Measurements from ENCODE around the gene SLC43A3.

The SLC43A3 gene

DNA sequence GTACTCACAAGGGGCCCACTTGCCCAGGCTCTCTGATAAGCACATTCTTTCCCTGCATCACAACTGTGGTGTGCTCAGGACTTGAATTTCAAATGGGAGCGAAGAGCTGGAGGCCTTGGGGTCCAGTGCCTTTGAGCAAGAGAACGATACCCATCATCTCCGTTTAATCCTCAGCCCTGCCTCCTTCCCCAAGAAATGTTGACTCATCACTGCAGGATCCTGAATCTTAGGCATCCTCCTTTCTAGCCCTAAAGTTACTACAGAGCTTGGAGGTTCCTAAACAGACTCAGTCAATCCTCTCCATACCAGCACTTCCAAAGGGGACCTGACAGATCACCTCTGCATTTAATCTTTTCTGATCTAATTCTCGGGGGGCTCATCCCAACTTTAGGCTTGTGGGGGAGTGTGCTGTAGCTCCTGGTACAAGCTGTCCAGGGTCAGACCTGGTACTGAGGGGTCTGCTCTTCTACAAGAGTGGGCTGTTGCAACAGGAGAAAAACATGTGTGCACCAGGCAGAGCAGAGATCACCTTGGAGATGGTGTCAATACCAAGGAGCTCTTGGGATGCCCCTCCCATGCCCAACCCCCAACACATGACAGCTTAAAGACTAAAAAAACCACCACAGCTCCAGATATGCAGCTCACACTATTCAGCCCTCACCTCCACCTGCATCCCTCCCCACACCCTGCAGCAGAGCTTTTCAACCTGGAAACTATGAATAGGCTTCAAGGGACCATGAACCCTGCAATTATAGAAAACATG lies 32.5 kb downstream of the SLC43A3 start:
- no peak overlapping the region for H3K4me3 ChIP-seq (ENCODE audit: low read depth, low read length)
- peaks cover 63% of the 10 kb centered on the region for H3K27me3 ChIP-seq (ENCODE audit: insufficient read depth, low read depth, severe bottlenecking)
- no peak overlapping the region for H3K27ac ChIP-seq
- no peaks in the 10 kb centered on the region for H3K36me3 ChIP-seq
- no peak for DNase-seq
- TF ChIP-seq, protein P1, sequence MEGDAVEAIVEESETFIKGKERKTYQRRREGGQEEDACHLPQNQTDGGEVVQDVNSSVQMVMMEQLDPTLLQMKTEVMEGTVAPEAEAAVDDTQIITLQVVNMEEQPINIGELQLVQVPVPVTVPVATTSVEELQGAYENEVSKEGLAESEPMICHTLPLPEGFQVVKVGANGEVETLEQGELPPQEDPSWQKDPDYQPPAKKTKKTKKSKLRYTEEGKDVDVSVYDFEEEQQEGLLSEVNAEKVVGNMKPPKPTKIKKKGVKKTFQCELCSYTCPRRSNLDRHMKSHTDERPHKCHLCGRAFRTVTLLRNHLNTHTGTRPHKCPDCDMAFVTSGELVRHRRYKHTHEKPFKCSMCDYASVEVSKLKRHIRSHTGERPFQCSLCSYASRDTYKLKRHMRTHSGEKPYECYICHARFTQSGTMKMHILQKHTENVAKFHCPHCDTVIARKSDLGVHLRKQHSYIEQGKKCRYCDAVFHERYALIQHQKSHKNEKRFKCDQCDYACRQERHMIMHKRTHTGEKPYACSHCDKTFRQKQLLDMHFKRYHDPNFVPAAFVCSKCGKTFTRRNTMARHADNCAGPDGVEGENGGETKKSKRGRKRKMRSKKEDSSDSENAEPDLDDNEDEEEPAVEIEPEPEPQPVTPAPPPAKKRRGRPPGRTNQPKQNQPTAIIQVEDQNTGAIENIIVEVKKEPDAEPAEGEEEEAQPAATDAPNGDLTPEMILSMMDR (IDR thresholded peaks at IDR 0.05; ENCODE audit: low read depth, low read length): no peak
- H3K9me3 ChIP-seq (ENCODE audit: severe bottlenecking): no peaks in the 10 kb centered on the region

DNA sequence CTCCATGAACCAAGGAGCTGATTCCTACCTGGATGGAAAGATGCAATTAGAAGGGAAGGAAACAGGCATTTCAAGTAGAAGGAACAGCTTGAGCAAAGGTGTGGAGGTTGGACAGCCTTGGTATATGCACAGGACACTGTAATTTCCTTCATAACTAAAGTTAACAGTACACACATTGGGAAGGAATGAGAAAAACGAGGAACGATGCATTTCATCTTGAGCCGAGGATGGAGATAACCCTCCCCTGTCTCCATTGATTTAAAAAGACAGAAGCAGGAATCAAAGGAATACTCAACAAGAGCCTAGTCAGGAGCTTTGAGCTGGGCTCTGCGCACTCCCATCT lies 34.2 kb downstream of the SLC43A3 start:
- H3K4me3 ChIP-seq (ENCODE audit: low read depth, low read length): no peak overlapping the region
- H3K36me3 ChIP-seq: no peaks in the 10 kb centered on the region
- peaks cover 55% of the 10 kb centered on the region for H3K27me3 ChIP-seq (ENCODE audit: insufficient read depth, low read depth, severe bottlenecking)
- TF ChIP-seq, protein P1 (IDR thresholded peaks at IDR 0.05; ENCODE audit: low read depth, low read length): no peak
- DNase-seq: no peak
- no peaks in the 10 kb centered on the region for H3K9me3 ChIP-seq (ENCODE audit: severe bottlenecking)
- H3K27ac ChIP-seq: no peak overlapping the region

DNA sequence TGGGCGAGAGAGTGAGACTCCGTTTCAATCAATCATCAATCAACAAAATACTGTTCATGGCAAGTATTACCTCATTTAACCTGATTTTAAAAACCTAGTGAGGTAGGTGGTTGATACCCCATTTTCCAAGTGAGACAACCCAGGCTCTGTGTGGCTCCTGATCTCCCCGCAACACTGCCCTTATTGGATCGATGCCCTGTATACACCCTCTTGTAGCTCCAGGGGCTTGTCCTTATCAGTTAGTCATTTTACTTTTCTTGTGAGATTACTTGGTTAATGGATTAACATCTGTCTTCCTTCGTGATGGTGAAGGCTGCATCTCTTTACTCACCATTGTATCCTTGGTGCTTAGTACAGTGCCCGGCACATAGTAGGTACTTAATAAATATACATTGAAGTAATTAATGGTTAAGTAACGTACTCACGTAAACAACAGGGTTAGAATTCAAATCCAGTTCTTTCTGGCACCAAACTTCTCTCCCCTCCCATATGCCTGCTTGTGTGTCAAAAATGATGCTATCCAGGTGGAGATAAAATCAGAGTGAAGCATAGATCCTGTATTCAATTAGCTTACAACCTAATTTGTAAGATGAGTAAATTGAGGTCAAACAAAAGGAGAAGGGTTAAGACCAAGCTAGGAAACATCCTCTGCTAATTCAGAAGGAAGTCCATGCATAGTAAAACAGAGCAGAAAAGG lies 34.7 kb downstream of the SLC43A3 start:
- DNase-seq: no peak
- Histone ChIP-seq H3K27me3 (ENCODE audit: insufficient read depth, low read depth, severe bottlenecking) (peaks cover 53% of the 10 kb centered on the region), H3K36me3 (no peaks in the 10 kb centered on the region), H3K9me3 (ENCODE audit: severe bottlenecking) (no peaks in the 10 kb centered on the region), H3K4me3 (ENCODE audit: low read depth, low read length) (no peak overlapping the region), H3K27ac (no peak overlapping the region)
- TF ChIP-seq, protein P1 (IDR thresholded peaks at IDR 0.05; ENCODE audit: low read depth, low read length): no peak

DNA sequence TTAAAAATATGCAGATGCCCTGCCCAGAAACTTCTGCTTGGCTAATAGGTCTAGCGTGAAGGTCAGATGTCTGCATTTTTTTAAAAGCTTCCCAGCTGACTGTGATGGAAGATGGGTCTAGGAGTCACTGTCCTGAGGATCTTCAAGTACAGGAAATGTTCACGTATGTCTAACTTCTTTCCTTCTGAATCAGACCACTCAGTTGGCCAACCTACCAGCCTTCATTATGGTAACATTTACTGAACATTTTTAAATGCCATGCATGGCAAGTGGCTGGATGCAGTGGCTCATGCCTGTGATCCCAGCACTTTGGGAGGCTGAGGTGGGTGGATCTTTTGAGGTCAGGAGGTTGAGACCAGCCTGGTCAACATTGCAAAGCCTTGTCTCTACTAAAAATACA lies 35.4 kb downstream of the SLC43A3 start:
- Histone ChIP-seq H3K4me3 (ENCODE audit: low read depth, low read length) (no peak overlapping the region), H3K27me3 (ENCODE audit: insufficient read depth, low read depth, severe bottlenecking) (peaks cover 52% of the 10 kb centered on the region), H3K27ac (no peak overlapping the region), H3K36me3 (no peaks in the 10 kb centered on the region), H3K9me3 (ENCODE audit: severe bottlenecking) (no peaks in the 10 kb centered on the region)
- no peak for DNase-seq
- TF ChIP-seq, protein P1 (IDR thresholded peaks at IDR 0.05; ENCODE audit: low read depth, low read length): no peak

DNA sequence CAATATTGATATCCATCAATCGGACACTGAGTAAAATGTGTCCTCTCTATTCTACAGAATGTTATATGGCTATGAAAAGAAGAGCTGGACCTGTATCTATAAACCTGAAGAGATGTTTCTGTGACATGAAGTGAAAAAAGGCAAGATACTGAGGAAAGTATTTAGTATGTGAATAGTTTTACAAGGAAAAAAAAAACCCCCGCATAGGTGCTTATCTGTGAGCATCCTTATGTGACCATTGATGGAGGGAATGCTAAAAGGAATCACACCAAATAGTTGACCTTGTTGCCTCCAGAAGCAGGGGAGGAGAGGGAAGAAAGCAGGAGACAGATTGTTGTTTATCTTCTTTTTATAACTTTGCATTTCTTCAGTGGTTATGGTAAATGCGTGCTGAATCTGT lies 35.8 kb downstream of the SLC43A3 start:
- TF ChIP-seq, protein P1 (IDR thresholded peaks at IDR 0.05; ENCODE audit: low read depth, low read length): no peak
- peaks cover 48% of the 10 kb centered on the region for H3K27me3 ChIP-seq (ENCODE audit: insufficient read depth, low read depth, severe bottlenecking)
- no peaks in the 10 kb centered on the region for H3K36me3 ChIP-seq
- no peak overlapping the region for H3K4me3 ChIP-seq (ENCODE audit: low read depth, low read length)
- H3K9me3 ChIP-seq (ENCODE audit: severe bottlenecking): no peaks in the 10 kb centered on the region
- H3K27ac ChIP-seq: no peak overlapping the region
- no peak for DNase-seq
